GF-D8 (cell line): ENCODE data around the gene CEP164.
A peak's percentile ranks its signal among the peaks of the same experiment; 100 is the strongest.

ENCODE experiments used
- DNase-seq: peaks from one replicate; lab custom pipeline; 2025; lab: John Stamatoyannopoulos, UW

The CEP164 gene

DNA sequence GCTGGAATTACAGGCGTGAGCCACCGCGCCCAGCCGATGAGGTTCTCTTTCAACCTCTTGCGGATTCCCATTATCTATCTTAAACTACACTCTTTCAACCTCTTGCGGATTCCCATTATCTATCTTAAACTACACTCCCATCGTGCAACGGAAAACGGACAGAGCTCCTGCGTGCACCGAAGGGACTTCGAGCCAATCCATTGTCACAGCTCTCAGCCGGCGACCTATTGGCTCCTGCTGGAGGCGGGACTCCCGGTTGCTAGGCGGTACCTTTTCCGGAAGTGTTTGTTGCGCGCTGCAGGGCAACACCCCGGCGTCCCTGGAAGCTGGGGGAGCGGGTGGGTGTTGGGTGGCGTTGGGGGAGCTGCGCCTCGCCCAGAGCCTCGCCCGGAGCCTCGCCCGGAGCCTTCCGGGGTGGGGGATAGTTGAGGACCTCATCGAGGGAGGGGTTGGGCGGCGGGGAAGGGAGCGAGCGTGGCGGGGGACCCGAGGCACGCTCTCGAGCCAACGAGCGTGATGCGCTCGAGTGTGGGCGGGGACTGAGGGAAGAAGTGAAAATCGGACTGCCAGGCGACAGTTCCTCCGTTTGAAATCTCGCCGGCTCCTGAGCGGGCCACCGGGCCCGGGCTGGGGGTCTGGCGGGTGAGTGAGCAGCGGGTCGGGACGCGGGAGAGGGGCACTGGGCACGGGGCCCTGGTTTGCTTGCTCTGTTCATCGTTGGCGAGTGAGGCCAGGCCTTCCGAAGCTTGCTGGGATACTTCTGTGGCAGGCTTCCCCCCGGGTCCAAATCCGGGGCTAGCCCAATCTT, at the start of gene CEP164:
TSS of gene CEP164 (plus strand) at position 288 of the 808 bp plus-strand sequence. CDS start 10,733 bp downstream, outside the sequence.
- DNase-seq = peak; percentile 100

GRCh38 chr11:117278347-117278746, 49.3 kb upstream of the CEP164 start:
- DNase-seq = no peak

GRCh38 chr11:117279711-117280376, 47.8 kb upstream of the CEP164 start:
- no peak for DNase-seq

DNA sequence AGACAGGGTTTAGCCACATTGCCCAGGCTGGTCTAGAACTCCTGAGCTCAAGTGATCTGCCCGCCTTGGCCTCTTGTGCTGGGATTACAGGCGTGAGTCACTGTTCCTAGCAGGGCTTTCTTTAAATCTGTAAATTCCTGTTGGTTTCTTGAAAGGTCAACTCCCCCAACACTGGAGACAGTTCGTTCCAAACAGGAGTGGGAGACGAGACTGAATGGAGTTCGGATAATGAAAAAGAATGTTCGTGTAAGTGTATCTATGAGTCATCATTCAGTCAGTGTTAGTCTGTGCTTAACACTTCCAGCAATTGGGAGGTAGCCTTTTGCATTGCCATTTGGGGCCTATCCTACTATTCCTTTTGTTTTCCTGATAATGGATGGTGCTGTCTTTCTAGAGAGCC, 46.5 kb upstream of the CEP164 start:
- no peak for DNase-seq

DNA sequence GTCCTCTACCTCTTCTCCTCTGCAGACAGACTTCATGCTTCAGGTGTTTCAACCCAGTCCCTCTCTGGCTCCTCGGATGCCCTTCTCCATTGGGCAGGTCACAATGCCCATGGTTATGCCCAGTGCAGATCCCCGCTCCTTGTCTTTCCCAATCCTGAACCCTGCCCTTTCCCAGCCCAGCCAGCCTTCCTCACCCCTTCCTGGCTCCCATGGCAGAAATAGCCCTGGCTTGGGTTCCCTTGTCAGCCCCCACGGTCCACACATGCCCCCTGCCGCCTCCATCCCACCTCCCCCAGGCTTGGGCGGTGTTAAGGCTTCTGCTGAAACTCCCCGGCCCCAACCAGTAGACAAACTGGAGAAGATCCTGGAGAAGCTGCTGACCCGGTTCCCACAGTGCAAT, 45.8 kb upstream of the CEP164 start:
- DNase-seq = no peak

- DNase-seq = no peak
These were observed 44.7 kb upstream of the CEP164 start for GRCh38 chr11:117282956-117283355.

- no peak for DNase-seq
These were observed 43.6 kb upstream of the CEP164 start for GRCh38 chr11:117284053-117284452.

DNA sequence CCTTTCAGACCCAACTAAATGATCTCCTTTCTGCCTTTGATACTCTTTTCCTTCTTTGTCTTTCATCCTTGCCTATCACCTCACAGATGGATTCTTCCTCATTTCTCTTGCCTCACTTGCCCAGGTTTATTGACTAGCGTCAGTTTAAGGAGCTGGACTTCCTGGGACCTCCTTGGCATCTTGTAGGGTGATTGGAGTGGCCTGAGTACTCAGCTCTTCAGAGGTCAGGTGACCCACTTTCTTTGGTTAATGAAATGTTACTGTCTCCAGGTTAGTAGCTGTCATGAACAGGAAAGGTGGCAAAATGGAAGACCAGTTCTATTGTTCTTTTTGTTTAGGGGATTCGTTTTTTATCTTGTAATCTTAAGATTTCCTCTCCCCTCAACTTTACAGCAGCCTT, 41.1 kb upstream of the CEP164 start:
- DNase-seq = no peak

DNA sequence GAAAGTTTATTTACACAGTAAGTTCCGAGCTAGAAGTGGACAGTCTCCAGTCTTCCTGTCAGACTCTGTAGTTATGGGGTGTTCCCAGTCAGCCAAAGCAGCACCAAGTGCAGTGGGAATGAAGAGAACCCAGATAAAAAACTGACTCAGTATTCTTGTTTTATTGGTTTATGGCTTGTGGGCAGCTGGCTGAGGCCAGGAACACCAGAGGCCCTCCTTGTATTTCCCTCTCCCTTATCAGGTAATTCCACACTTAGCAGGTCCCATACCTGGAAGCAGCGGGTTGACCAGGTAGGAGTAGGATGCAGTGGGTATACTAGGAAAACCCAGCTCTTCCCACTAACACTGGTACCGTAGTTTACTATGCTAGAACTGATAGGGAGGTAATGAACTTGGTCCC, 40.0 kb upstream of the CEP164 start:
- DNase-seq = no peak

DNA sequence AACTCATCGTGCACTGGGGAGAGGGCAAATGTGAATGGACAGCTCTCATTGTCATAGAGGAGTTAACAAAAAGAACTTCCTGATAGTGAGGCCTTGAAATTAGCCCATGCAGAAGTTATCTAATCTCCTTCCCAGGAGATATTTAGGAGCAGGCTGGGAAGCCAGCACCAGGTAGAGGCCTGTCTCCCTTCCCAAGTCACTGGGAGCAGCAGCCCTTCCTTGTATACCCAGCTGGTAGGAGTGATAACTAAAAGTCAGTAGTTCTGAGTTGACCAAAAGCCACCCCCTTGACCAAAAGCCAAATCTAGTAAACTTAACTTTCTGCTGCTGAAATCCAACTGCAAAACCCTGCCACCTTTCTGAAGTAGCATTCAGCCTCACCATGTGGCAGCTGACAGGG, 37.9 kb upstream of the CEP164 start:
- DNase-seq = no peak

GRCh38 chr11:117290809-117291396, 36.8 kb upstream of the CEP164 start, which contains the start of gene BACE1-AS:
Gene BACE1-AS, plus strand, starts transcription at chr11:117291346.
- no peak for DNase-seq

DNA sequence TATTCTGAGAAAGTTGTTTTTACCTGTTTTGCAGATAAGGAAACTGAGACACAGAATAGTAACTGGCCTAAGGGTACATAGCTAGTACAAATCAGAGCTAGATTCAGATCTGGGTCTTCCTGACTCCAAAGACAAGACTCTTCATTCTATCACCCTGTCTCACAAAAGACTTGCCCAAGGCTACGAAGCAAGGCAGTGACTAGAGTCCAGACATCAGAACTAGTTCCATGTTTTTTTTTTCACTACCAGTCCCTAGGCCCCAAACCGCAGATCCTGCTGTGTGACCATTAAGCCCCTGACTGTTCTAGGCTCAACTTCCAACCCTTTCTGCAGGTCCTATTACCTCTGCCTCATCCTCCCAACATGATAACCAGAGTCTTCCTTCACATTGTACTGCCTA, 35.0 kb upstream of the CEP164 start:
- DNase-seq = no peak

- no peak for DNase-seq
These were observed 32.1 kb upstream of the CEP164 start for GRCh38 chr11:117295438-117296137.

GRCh38 chr11:117296881-117297280, 30.8 kb upstream of the CEP164 start:
- no peak for DNase-seq

DNA sequence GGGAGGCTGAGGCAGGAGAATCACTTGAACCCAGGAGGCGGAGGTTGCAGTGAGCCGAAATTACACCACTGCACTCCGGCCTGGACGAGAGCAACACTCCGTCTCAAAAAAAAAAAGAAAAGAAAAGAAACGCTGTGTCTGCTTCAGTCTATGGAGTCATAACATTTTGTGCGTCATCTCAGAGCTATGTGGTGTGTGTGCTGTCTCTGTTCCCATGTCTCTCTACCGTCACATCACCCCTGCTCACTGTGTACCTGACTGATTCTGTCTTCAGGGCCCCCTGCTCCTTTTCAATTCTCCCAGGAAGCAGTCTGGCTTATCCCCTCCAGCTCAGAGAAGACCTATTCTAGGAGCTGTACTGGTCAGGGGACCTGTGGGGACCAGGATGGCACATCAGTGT, 29.5 kb upstream of the CEP164 start:
- no peak for DNase-seq

DNA sequence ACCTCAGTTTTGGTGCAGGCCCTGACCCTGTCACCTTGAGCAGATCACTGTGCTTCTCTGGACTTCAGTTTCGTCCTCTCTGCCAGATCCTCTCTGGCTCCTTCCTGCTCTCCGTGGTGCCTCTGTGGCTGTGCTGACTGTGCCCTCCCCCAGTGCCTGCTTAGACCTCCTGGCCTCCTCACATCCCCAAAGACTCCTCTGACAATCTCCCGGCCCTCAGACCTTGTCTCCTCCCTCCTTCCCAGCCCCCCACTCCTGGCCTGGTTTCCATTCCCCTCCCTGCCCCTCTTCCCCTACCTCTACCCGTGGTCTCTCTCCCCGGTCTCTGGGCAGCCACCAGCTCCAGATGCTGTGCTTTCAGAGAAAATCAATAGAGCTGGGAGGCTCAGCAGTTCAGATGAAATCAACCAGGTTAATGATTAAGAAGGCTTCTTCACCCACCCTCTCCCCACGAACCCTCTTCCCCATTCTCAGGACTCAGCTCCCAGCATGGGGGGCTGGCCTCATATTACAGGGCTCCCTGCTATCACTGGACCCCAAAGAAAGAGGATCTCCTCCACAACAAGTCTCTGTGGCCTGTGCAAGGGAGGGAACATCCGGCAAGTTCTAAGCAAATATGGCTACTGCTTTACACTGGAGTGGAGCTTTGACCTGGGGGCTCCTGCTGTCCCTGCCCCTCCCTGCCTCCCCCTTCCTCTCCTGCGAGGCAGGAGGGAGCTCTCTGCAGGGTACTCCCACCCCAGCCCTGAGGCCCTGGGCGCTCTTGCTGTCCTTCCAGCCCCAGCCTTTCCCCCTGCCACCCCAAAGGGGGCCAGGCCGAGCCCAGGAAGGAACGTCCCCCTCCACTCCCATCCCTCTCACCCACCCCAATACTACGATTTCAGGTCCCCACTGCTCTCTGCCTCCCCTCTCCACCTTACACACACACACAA, 28.0 kb upstream of the CEP164 start:
- no peak for DNase-seq

DNA sequence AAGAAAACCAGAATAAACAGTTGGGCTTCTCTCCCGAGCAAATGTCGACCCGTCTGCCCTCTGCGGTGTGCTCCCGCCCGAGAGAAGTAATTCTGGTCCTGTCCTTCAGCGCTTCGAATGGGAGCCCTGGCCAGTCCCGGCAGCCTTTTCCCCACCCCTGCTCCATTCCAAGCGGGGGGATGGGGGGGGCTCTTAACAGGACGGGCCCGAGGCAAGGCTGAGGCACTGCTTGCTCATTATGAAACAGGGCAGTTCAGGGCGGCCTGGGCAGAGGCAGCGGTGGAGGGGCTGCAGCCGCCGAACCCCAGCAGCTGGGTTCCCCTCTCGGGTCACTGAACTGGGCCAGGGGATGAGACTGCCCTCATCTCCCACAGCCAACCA, 27.4 kb upstream of the CEP164 start:
- no peak for DNase-seq

DNA sequence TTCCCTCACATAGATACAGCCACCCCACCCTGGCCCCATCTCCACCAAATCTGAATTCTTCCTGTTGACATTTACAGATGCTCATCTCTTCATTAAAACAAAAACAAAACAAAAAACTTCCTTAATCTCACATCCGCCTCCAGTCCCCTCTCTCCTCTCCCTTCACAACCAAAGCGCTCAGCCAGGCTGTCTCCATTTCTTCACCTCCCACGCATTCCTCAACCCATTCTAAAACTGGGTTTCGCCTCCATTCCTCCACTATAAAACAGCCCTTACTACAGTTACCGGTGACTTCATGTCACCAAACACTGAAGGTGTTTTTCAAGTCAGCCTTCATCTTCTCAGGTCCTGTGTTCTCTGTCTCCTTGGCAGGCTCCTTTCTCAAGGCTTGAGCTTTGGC, 26.9 kb upstream of the CEP164 start:
- DNase-seq = no peak

GRCh38 chr11:117302228-117302627, 25.4 kb upstream of the CEP164 start:
- no peak for DNase-seq

- no peak for DNase-seq
These were observed 24.6 kb upstream of the CEP164 start for GRCh38 chr11:117303101-117303500.

DNA sequence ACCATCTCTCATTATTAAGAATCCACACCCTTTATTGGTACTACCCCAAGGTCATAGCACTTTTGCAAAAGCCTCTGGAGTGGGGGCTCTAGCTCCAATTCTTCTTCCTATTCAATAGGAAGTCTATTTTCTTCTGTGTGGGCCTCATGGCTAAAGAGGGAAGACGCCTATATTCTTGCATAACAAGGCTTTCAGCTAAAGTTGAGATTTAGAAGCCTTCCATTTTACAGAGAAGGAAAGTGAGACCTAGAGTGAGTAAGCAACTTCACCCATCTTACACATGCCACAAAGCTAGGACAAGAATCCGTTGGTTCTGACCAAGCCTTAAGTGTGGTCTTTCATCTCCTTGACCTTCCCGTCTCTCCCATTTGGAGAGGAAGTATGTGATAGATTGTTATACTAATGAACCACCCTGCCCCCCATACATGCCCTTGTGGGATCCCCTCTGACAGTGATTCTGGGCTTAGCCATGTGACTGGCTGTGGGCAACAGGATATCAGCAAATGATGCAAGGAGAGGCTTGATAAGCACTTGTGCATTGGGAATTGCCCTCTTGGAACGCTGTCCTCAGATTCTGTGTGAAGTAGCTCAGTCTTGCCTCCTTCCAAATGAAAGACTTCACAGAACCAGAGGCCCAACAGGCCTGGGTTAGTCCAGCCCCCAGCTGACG, 23.9 kb upstream of the CEP164 start:
- no peak for DNase-seq
